Body of pancreas (tissue), 4 donors: ENCODE data around the gene LOXHD1.

Experiments
- CTCF ChIP-seq, 7 experiments: fragments of 450-650 bp in 4 of 7; fragments of 200-600 bp in 3 of 7; sonication (generic) in 3 of 7; IDR thresholded peaks; one replicate each; pipeline ENCODE4 v1.5.1; 2016 to 2019; ENCODE audit warnings: antibody characterized with exemption in 7 of 7
- POLR2A ChIP-seq, 3 donors: fragments of 450-650 bp; IDR thresholded peaks; one replicate each; pipeline ENCODE4 v1.6.1; 2016; ENCODE audit warnings: antibody characterized with exemption in 3 of 3, mild to moderate bottlenecking in 2 of 3

GRCh38 chr18:46434629-46435028 is 222.4 kb downstream of the LOXHD1 start:
- TF ChIP-seq CTCF (IDR thresholded peaks at IDR 0.05) (no peak), POLR2A (IDR thresholded peaks at IDR 0.05) (no peak)
